Endothelial cell of umbilical vein (primary cell): ENCODE data around the gene PLA2G5. TPM values are rescaled to one million over a fixed set of nuclear protein-coding genes. Genes with fewer than 3 reads are reported as not detected.
"Not testable (repeated sequence)": the region's sequence is repeated elsewhere in the genome, so short reads cannot be mapped to it uniquely, and the experiment has no call there.

ENCODE experiments used
- BruUV-seq: library from RNA; stranded (reverse); fragments of 400-500 nt; replicated peaks from 2 replicates; lab custom pipeline; 2021; lab: Mats Ljungman, UMichigan
- CTCF ChIA-PET: fragments of 300-600, 350-600 bp; sonication (Branson Sonifier 250); formaldehyde crosslinking; loops from one replicate; lab custom pipeline; 2021; ENCODE audit warnings: antibody characterized with exemption, inconsistent platforms; lab: Charles Lee
- POLR2A ChIA-PET: fragments of 300-600, 350-600 bp; sonication (Branson Sonifier 250); formaldehyde crosslinking; loops from one replicate; lab custom pipeline; 2021; ENCODE audit warnings: antibody characterized with exemption, inconsistent platforms; lab: Charles Lee
- DNase-seq: peaks from one replicate; pipeline ENCODE4 v3.0.0-alpha.2; 2011; ENCODE audit warnings: low read depth, low spot score
- FAIRE-seq: peaks from 2 replicates; lab custom pipeline; 2011; peaks lifted over from hg19 to GRCh38; lab: Jason Lieb, UNC
- H2AFZ ChIP-seq: 2 replicates; pipeline ENCODE4 v1.6.0; 2012; ENCODE audit warnings: low read depth, low read length, control low read depth, inconsistent platforms
- H3K27ac ChIP-seq: 2 replicates; pipeline ENCODE4 v1.5.1; 2011; ENCODE audit warnings: low read depth, mild to moderate bottlenecking, control low read depth, low read length, moderate library complexity; ENCODE audit not compliant: insufficient read depth
- H3K27me3 ChIP-seq, 2 experiments: 2 replicates each; pipeline versions ENCODE4 v1.6.0 to v1.6.1; 2011; ENCODE audit warnings: low read length in 2 of 2, mixed read lengths in 1 of 2; ENCODE audit not compliant: control insufficient read depth in 2 of 2, insufficient read depth in 2 of 2
- H3K36me3 ChIP-seq, 2 experiments: 2 replicates in 1 of 2; 3 replicates in 1 of 2; pipeline ENCODE4 v1.5.1; 2011; ENCODE audit warnings: low read length in 2 of 2, mild to moderate bottlenecking in 1 of 2, moderate library complexity in 1 of 2; ENCODE audit not compliant: control insufficient read depth in 2 of 2, insufficient read depth in 2 of 2; ENCODE audit errors: extremely low read depth in 1 of 2
- H3K4me1 ChIP-seq: 3 replicates; pipeline ENCODE4 v1.5.1; 2011; ENCODE audit warnings: mild to moderate bottlenecking, low read length; ENCODE audit not compliant: control insufficient read depth, insufficient read depth; ENCODE audit errors: extremely low read depth
- H3K4me2 ChIP-seq: 2 replicates; pipeline ENCODE4 v1.6.1; 2011; ENCODE audit warnings: low read length, control low read depth, mixed read lengths; ENCODE audit not compliant: insufficient read depth
- H3K4me3 ChIP-seq, 3 experiments: fragments of 200-600 bp in 1 of 3; sonication (generic), shearing (Covaris generic) in 1 of 3; replicated peaks in 1 of 3; 2 replicates each; pipeline ENCODE4 v1.5.1; 2011 to 2016; ENCODE audit warnings: control low read depth in 3 of 3, low read length in 3 of 3, mild to moderate bottlenecking in 2 of 3, inconsistent platforms in 1 of 3, low read depth in 1 of 3, moderate library complexity in 1 of 3; ENCODE audit not compliant: insufficient read depth in 1 of 3
- H3K79me2 ChIP-seq: 2 replicates; pipeline ENCODE4 v1.6.0; 2012; ENCODE audit warnings: low read length, inconsistent platforms; ENCODE audit not compliant: control insufficient read depth, insufficient read depth
- H3K9ac ChIP-seq: replicated peaks from 2 replicates; pipeline ENCODE3; 2011; ENCODE audit warnings: low read length, control low read depth; ENCODE audit not compliant: insufficient read depth; ENCODE audit errors: extremely low read depth
- H3K9me1 ChIP-seq: replicated peaks from 3 replicates; pipeline ENCODE4 v1.6.0; 2011; ENCODE audit warnings: mild to moderate bottlenecking, low read length; ENCODE audit not compliant: control insufficient read depth, insufficient read depth; ENCODE audit errors: extremely low read depth
- H3K9me3 ChIP-seq: replicated peaks from 2 replicates; pipeline ENCODE4 v1.5.1; 2012; ENCODE audit warnings: low read length, inconsistent platforms; ENCODE audit not compliant: control insufficient read depth, insufficient read depth
- H4K20me1 ChIP-seq: replicated peaks from 2 replicates; pipeline ENCODE3; 2011; ENCODE audit warnings: mild to moderate bottlenecking, low read length; ENCODE audit not compliant: control insufficient read depth, insufficient read depth; ENCODE audit errors: extremely low read depth
- EZH2 ChIP-seq: IDR thresholded peaks from 2 replicates; pipeline ENCODE4 v1.6.1; 2012; ENCODE audit warnings: borderline replicate concordance, low read depth, mild to moderate bottlenecking, moderate library complexity, low read length, inconsistent platforms; ENCODE audit not compliant: severe bottlenecking
- FOS ChIP-seq: IDR thresholded peaks from 2 replicates; pipeline ENCODE4 v1.6.1; 2011; ENCODE audit warnings: mild to moderate bottlenecking, low read length, moderate library complexity, borderline replicate concordance; ENCODE audit not compliant: insufficient read depth
- GATA2 ChIP-seq: IDR thresholded peaks from 2 replicates; pipeline ENCODE4 v1.7.0; 2011; ENCODE audit warnings: low read depth, mild to moderate bottlenecking, moderate library complexity, mixed read lengths, low read length; ENCODE audit not compliant: insufficient read length, insufficient read depth
- JUN ChIP-seq: IDR thresholded peaks from 2 replicates; pipeline ENCODE4 v1.6.1; 2011; ENCODE audit warnings: borderline replicate concordance, low read depth; ENCODE audit not compliant: insufficient read length, insufficient read depth
- MYC ChIP-seq: IDR thresholded peaks from one replicate; pipeline ENCODE4 v1.6.1; 2011; ENCODE audit warnings: mild to moderate bottlenecking, low read depth, low read length
- POLR2A ChIP-seq: IDR thresholded peaks from 2 replicates; pipeline ENCODE4 v1.6.1; 2012; ENCODE audit warnings: low read depth, mild to moderate bottlenecking, control low read depth, low read length
- POLR2AphosphoS5 ChIP-seq: IDR thresholded peaks from 2 replicates; pipeline ENCODE4 v1.6.1; 2012; ENCODE audit warnings: low read depth, mild to moderate bottlenecking, control low read depth, low read length, moderate library complexity; ENCODE audit not compliant: insufficient read depth
- dilution Hi-C: fragments of 300-500 bp; cut with MboI; formaldehyde crosslinking; loops from one replicate; pipeline ENCODE4 v1.15.0; 2019; ENCODE audit warnings: low sequenced_read_pairs; ENCODE audit not compliant: extremely low pct_ligation_motif_present
- intact Hi-C: fragments of 100-400 bp; cut with micrococcal nuclease; formaldehyde crosslinking; loops from one replicate; pipeline ENCODE4 v1.10.0; 2022
- polyA plus RNA-seq, 4 experiments: library from polyadenylated mRNA; depleted of rRNA in 3 of 4; stranded (reverse) in 3 of 4; unstranded in 1 of 4; fragments of >200 nt; gene quantifications; 2 replicates each; pipeline versions ENCODE4 v1.2.1 to v1.2.3, GENCODE V29; 2011 to 2012; ENCODE audit warnings: missing spikeins in 1 of 4
- total RNA-seq: library from RNA; stranded (reverse); gene quantifications from 2 replicates; pipeline ENCODE4 v1.2.3, GENCODE V29; 2021
- TF ChIP-seq, protein P1 (sequence below), 2 donors: IDR thresholded peaks; 1 replicate in 1 of 2; 2 replicates in 1 of 2; pipeline ENCODE4 v1.5.1; 2011; ENCODE audit warnings: low read length in 2 of 2, mild to moderate bottlenecking in 2 of 2, moderate library complexity in 2 of 2, control low read depth in 1 of 2, inconsistent platforms in 1 of 2, low read depth in 1 of 2; ENCODE audit not compliant: insufficient read depth in 1 of 2; ENCODE audit errors: extremely low read depth in 1 of 2
- TF ChIP-seq, protein P2 (sequence below): IDR thresholded peaks from 2 replicates; pipeline ENCODE4 v1.6.1; 2011; ENCODE audit not compliant: insufficient read depth, insufficient read length

The PLA2G5 gene
- total and polyA plus RNA-seq, 2 donors (not counting 3 experiments of a cell fraction or from before 2014, with no cell fraction given): 0.06 TPM; not detected in 1

DNA sequence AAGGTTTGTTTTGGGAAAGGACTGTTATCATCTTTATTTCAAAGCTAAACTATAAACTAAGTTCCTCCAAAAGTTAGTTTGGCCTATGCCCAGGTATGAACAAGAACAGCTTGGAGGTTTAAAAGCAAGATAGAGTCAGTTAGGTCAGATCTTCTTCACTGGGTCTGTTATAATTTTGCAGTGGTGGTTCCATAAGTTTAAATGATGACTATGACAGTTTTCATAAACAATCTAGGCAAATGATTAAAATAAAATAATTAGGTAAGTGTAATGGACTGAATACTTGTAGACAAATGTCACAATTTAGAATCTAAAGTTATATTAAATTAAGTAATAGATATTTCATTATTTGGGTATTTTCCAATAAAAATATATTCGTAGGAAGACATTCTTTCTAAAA is 21.4 kb upstream of the PLA2G5 start:
- intact Hi-C loops (no loop called here), dilution Hi-C loops (no loop called here)
- TF ChIP-seq GATA2: no peak
- no peak for TF ChIP-seq POLR2AphosphoS5
- TF ChIP-seq, protein P1, sequence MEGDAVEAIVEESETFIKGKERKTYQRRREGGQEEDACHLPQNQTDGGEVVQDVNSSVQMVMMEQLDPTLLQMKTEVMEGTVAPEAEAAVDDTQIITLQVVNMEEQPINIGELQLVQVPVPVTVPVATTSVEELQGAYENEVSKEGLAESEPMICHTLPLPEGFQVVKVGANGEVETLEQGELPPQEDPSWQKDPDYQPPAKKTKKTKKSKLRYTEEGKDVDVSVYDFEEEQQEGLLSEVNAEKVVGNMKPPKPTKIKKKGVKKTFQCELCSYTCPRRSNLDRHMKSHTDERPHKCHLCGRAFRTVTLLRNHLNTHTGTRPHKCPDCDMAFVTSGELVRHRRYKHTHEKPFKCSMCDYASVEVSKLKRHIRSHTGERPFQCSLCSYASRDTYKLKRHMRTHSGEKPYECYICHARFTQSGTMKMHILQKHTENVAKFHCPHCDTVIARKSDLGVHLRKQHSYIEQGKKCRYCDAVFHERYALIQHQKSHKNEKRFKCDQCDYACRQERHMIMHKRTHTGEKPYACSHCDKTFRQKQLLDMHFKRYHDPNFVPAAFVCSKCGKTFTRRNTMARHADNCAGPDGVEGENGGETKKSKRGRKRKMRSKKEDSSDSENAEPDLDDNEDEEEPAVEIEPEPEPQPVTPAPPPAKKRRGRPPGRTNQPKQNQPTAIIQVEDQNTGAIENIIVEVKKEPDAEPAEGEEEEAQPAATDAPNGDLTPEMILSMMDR (IDR thresholded peaks at IDR 0.05; ENCODE audit: extremely low read depth in 1 of 2, insufficient read depth in 1 of 2, low read depth in 1 of 2, low read length in 2 of 2): no peak
- no peak for TF ChIP-seq JUN
- TF ChIP-seq, protein P2, sequence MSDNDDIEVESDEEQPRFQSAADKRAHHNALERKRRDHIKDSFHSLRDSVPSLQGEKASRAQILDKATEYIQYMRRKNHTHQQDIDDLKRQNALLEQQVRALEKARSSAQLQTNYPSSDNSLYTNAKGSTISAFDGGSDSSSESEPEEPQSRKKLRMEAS: no peak
- no peak for TF ChIP-seq MYC
- no peak for TF ChIP-seq EZH2
- TF ChIP-seq POLR2A: no peak
- TF ChIP-seq FOS: no peak
- no peaks in the 10 kb centered on the region for H3K9me1 ChIP-seq
- no peaks in the 10 kb centered on the region for H3K36me3 ChIP-seq
- no peak overlapping the region for H3K4me3 ChIP-seq
- no peak overlapping the region for H2AFZ ChIP-seq
- H3K4me1 ChIP-seq: no peaks in the 10 kb centered on the region
- POLR2A ChIA-PET: no interaction called here
- H3K4me2 ChIP-seq: no peak overlapping the region
- no peak overlapping the region for H3K27ac ChIP-seq
- no peaks in the 10 kb centered on the region for H3K27me3 ChIP-seq
- no peak for FAIRE-seq
- no peak for DNase-seq
- no peaks in the 10 kb centered on the region for H3K79me2 ChIP-seq
- H3K9ac ChIP-seq: no peak overlapping the region
- CTCF ChIA-PET: interaction anchor here (0.9 to 1.0 kb wide), 2 partner anchors 11 kb away, joined by 3 read pairs; no protein-coding TSS in a partner anchor
- no peaks in the 10 kb centered on the region for H3K9me3 ChIP-seq
- no TSS peak for BruUV-seq
- H4K20me1 ChIP-seq: no peaks in the 10 kb centered on the region

DNA sequence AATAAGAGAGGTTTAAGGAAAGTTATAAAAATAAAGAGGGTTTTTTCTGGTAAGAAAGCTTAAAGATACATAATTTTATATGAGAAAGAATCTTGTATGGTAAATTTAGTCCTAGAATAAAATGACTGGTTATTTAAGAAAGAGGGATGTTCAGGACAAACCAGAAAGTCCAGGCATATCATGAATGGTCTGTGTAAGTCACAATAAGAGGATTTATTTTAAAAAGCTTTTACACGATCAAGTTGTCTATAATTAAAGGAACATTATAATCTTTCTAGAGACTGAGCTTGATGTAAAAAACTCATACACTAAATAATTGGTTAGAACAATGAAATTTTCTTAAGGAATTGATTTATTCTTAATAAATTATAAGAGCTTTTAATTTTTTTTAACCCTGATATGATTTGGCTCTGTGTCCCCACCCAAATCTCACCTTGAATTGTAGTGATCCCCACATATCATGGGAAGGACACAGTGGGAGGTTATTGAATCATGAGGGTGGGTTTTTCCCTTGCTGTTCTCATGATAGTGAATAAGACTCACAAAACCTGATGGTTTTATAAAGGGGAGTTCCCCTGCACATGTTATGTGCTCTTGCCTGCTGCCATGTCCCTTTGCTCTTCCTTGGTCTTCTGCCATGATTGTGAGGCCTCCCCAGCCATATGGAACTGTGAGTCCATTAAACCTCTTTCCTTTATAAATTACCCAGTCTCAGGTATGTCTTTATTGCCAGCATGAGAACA is 20.8 kb upstream of the PLA2G5 start:
- H3K36me3 ChIP-seq, H3K9ac ChIP-seq, DNase-seq, BruUV-seq, H3K9me1 ChIP-seq, H3K4me3 ChIP-seq, H3K4me1 ChIP-seq, H3K9me3 ChIP-seq, dilution Hi-C loops, H3K27ac ChIP-seq, H3K4me2 ChIP-seq, POLR2A ChIA-PET, H3K79me2 ChIP-seq, intact Hi-C loops, H4K20me1 ChIP-seq, FAIRE-seq, H3K27me3 ChIP-seq, H2AFZ ChIP-seq: not testable (repeated sequence)
- CTCF ChIA-PET: interaction anchor here (0.9 to 1.0 kb wide), 2 partner anchors 10 to 12 kb away, joined by 3 read pairs; no protein-coding TSS in a partner anchor
